ENCODE data around the gene COCH.
"Not testable (repeated sequence)": the region's sequence is repeated elsewhere in the genome, so short reads cannot be mapped to it uniquely, and the experiment has no call there.

The COCH gene

DNA sequence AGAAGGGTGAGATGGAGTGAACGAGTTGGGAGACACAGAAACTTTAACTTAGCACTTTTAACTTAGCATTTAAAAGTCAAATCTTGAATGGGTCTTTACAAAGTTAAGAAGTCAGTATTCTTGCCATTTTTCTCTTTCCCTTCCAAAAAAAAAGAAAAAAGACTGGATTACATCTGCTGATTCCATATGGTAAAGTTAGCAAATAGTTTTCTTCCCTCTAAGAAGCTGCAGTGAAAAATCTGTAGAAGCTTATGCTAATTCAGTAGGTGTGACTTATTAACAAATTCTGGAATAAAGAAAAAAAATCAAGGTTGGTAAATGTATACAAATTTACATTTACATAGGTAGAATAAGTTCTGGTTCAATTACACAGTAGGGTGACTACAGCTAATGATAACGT, 50.9 kb downstream of the COCH start:
- Histone ChIP-seq H3K27ac (ENCODE audit: low read length, poor library complexity, severe bottlenecking) (no peak overlapping the region), H3K4ac (ENCODE audit: low read depth in 1 of 2, low read length in 2 of 2) (no peak overlapping the region), H3K4me1 (ENCODE audit: control insufficient read depth, insufficient read depth, low read depth, low read length) (no peaks in the 10 kb centered on the region), H2AFZ (ENCODE audit: low read depth, low read length) (no peak overlapping the region), H2AK5ac (ENCODE audit: low read length, severe bottlenecking) (no peak overlapping the region), H3K4me3 (ENCODE audit: insufficient read depth in 1 of 2, low read depth in 1 of 2, low read length in 2 of 2) (no peak overlapping the region), H2BK15ac (ENCODE audit: low read depth, poor library complexity, severe bottlenecking) (no peak overlapping the region), H3K23ac (ENCODE audit: low read length in 2 of 2) (no peak overlapping the region), H3K27me3 (ENCODE audit: control insufficient read depth in 1 of 2, insufficient read depth in 1 of 2, low read length in 2 of 2) (no peaks in the 10 kb centered on the region), H3K14ac (ENCODE audit: low read length in 2 of 2) (no peak overlapping the region), H2BK120ac (ENCODE audit: low read depth, low read length) (no peak overlapping the region), H2BK5ac (ENCODE audit: low read depth, low read length, poor library complexity, severe bottlenecking) (no peak overlapping the region), H4K8ac (ENCODE audit: low read length) (no peak overlapping the region), H2BK12ac (ENCODE audit: low read length in 2 of 2) (no peak overlapping the region), H3K18ac (ENCODE audit: low read depth in 1 of 2, low read length in 2 of 2) (no peak overlapping the region), H3K79me1 (replicated peaks; ENCODE audit: low read length, poor library complexity, severe bottlenecking) (peaks cover 6% of the 10 kb centered on the region), H3K4me2 (ENCODE audit: low read length, poor library complexity, severe bottlenecking) (no peak overlapping the region), H3K9ac (ENCODE audit: low read length) (no peak overlapping the region), H3K36me3 (ENCODE audit: control insufficient read depth in 1 of 2, insufficient read depth in 2 of 2, low read depth in 1 of 2, low read length in 2 of 2) (peaks cover 10 to 43% of the 10 kb centered on the region in 2 experiments), H4K91ac (ENCODE audit: low read length) (no peak overlapping the region), H3K9me3 (ENCODE audit: control insufficient read depth, low read length) (no peaks in the 10 kb centered on the region)
- DNase-seq: no peak
- WGBS: no CpG with 5 or more reads among the region's 2 CpGs

DNA sequence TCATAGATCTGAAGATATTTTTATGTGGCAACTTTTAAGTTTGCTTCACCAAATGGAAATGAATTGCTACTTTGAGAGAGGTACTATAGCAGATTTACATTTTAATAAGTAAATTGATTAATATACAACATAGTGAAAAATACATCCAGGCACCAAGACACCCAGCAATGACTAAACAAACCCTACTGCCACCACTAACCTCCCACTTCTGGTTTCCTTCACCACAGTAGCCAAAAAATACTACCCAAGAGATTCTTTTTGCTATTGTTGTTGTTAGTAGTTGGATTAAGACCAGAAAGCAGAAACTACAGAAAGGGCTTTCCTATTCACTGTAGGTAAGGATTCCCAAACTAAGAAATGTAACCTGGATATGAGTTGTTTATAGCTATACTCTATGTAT, 54.1 kb downstream of the COCH start:
- no peak overlapping the region for H4K8ac ChIP-seq (ENCODE audit: low read length)
- no peaks in the 10 kb centered on the region for H3K27me3 ChIP-seq (ENCODE audit: control insufficient read depth in 1 of 2, insufficient read depth in 1 of 2, low read length in 2 of 2)
- no peak overlapping the region for H2BK5ac ChIP-seq (ENCODE audit: low read depth, low read length, poor library complexity, severe bottlenecking)
- no peak overlapping the region for H2BK120ac ChIP-seq (ENCODE audit: low read depth, low read length)
- no peak for DNase-seq
- no peak overlapping the region for H3K9ac ChIP-seq (ENCODE audit: low read length)
- no peak overlapping the region for H3K14ac ChIP-seq (ENCODE audit: low read length in 2 of 2)
- no peak overlapping the region for H2AK5ac ChIP-seq (ENCODE audit: low read length, severe bottlenecking)
- H3K18ac ChIP-seq (ENCODE audit: low read depth in 1 of 2, low read length in 2 of 2): no peak overlapping the region
- H3K4me1 ChIP-seq (ENCODE audit: control insufficient read depth, insufficient read depth, low read depth, low read length): no peaks in the 10 kb centered on the region
- no peak overlapping the region for H2BK15ac ChIP-seq (ENCODE audit: low read depth, poor library complexity, severe bottlenecking)
- H3K27ac ChIP-seq (ENCODE audit: low read length, poor library complexity, severe bottlenecking): no peak overlapping the region
- H3K23ac ChIP-seq (ENCODE audit: low read length in 2 of 2): no peak overlapping the region
- no peak overlapping the region for H3K4me3 ChIP-seq (ENCODE audit: insufficient read depth in 1 of 2, low read depth in 1 of 2, low read length in 2 of 2)
- H3K36me3 ChIP-seq (ENCODE audit: control insufficient read depth in 1 of 2, insufficient read depth in 2 of 2, low read depth in 1 of 2, low read length in 2 of 2): peaks cover 8 to 30% of the 10 kb centered on the region in 2 experiments
- no peak overlapping the region for H3K4me2 ChIP-seq (ENCODE audit: low read length, poor library complexity, severe bottlenecking)
- H3K79me1 ChIP-seq (replicated peaks; ENCODE audit: low read length, poor library complexity, severe bottlenecking): peaks cover 3% of the 10 kb centered on the region
- no peak overlapping the region for H2BK12ac ChIP-seq (ENCODE audit: low read length in 2 of 2)
- no peak overlapping the region for H3K4ac ChIP-seq (ENCODE audit: low read depth in 1 of 2, low read length in 2 of 2)
- H4K91ac ChIP-seq (ENCODE audit: low read length): no peak overlapping the region
- H2AFZ ChIP-seq (ENCODE audit: low read depth, low read length): no peak overlapping the region
- H3K9me3 ChIP-seq (ENCODE audit: control insufficient read depth, low read length): no peaks in the 10 kb centered on the region

DNA sequence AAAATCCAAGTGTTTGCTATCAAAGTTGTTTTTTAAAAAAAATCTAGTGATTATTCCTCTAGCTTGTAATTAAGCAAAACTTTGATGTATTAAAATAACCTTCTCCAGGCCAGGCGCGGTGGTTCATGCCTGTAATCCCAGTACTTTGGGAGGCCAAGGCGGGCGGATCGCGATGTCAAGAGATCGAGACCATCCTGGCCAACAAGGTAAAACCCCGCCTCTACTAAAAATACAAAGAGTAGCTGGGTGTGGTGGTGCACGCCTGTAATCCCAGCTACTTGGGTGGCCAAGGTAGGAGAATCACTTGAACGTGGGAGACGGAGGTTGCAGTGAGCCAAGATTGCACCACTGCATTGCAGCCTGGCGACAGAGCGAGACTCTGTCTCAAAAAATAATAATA, 59.6 kb downstream of the COCH start:
- H3K4ac ChIP-seq (ENCODE audit: low read depth in 1 of 2, low read length in 2 of 2); H3K23ac ChIP-seq (ENCODE audit: low read length in 2 of 2); H3K4me2 ChIP-seq (ENCODE audit: low read length, poor library complexity, severe bottlenecking); H4K91ac ChIP-seq (ENCODE audit: low read length); DNase-seq; H3K27me3 ChIP-seq (ENCODE audit: control insufficient read depth in 1 of 2, insufficient read depth in 1 of 2, low read length in 2 of 2); H3K9me3 ChIP-seq (ENCODE audit: control insufficient read depth, low read length); H2BK12ac ChIP-seq (ENCODE audit: low read length in 2 of 2); H3K4me1 ChIP-seq (ENCODE audit: control insufficient read depth, insufficient read depth, low read depth, low read length); H3K4me3 ChIP-seq (ENCODE audit: insufficient read depth in 1 of 2, low read depth in 1 of 2, low read length in 2 of 2); H3K18ac ChIP-seq (ENCODE audit: low read depth in 1 of 2, low read length in 2 of 2); H2BK15ac ChIP-seq (ENCODE audit: low read depth, poor library complexity, severe bottlenecking); H3K9ac ChIP-seq (ENCODE audit: low read length); H3K79me1 ChIP-seq (replicated peaks; ENCODE audit: low read length, poor library complexity, severe bottlenecking); H2AK5ac ChIP-seq (ENCODE audit: low read length, severe bottlenecking); H2AFZ ChIP-seq (ENCODE audit: low read depth, low read length); H3K27ac ChIP-seq (ENCODE audit: low read length, poor library complexity, severe bottlenecking); H2BK120ac ChIP-seq (ENCODE audit: low read depth, low read length); H2BK5ac ChIP-seq (ENCODE audit: low read depth, low read length, poor library complexity, severe bottlenecking); H4K8ac ChIP-seq (ENCODE audit: low read length); H3K14ac ChIP-seq (ENCODE audit: low read length in 2 of 2): not testable (repeated sequence)
- peaks cover 7 to 60% of the 10 kb centered on the region in 2 experiments for H3K36me3 ChIP-seq (ENCODE audit: control insufficient read depth in 1 of 2, insufficient read depth in 2 of 2, low read depth in 1 of 2, low read length in 2 of 2)
- WGBS: 99% methylated on average over 11 of the region's 13 CpGs

DNA sequence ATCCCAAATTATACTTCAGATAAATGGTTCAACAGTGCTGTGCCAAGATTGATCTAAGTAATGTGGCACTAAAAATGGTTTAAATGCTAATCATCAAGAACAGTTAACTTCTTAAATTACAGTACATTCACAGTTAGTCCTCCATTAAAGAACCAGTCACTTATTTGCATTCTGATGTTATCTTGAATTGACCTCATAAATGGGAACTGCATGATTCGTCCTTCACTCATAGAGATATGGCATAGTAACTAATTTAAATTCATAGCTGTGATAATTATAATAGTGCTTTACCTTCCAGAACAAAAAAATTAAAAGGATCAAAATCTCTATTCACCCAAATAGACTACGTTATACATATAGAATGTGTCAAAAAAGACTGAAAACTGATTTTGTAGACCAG, 61.1 kb downstream of the COCH start:
- no peaks in the 10 kb centered on the region for H3K9me3 ChIP-seq (ENCODE audit: control insufficient read depth, low read length)
- no peak overlapping the region for H2BK5ac ChIP-seq (ENCODE audit: low read depth, low read length, poor library complexity, severe bottlenecking)
- WGBS: 100% methylated on average over 1 of the region's 2 CpGs
- no peak overlapping the region for H3K14ac ChIP-seq (ENCODE audit: low read length in 2 of 2)
- H2BK120ac ChIP-seq (ENCODE audit: low read depth, low read length): no peak overlapping the region
- no peak overlapping the region for H4K8ac ChIP-seq (ENCODE audit: low read length)
- no peaks in the 10 kb centered on the region for H3K4me1 ChIP-seq (ENCODE audit: control insufficient read depth, insufficient read depth, low read depth, low read length)
- H2AK5ac ChIP-seq (ENCODE audit: low read length, severe bottlenecking): no peak overlapping the region
- no peak overlapping the region for H2AFZ ChIP-seq (ENCODE audit: low read depth, low read length)
- H3K4me2 ChIP-seq (ENCODE audit: low read length, poor library complexity, severe bottlenecking): no peak overlapping the region
- no peak overlapping the region for H3K18ac ChIP-seq (ENCODE audit: low read depth in 1 of 2, low read length in 2 of 2)
- H2BK12ac ChIP-seq (ENCODE audit: low read length in 2 of 2): no peak overlapping the region
- H3K27me3 ChIP-seq (ENCODE audit: control insufficient read depth in 1 of 2, insufficient read depth in 1 of 2, low read length in 2 of 2): no peaks in the 10 kb centered on the region
- H4K91ac ChIP-seq (ENCODE audit: low read length): no peak overlapping the region
- peaks cover 7 to 70% of the 10 kb centered on the region in 2 experiments for H3K36me3 ChIP-seq (ENCODE audit: control insufficient read depth in 1 of 2, insufficient read depth in 2 of 2, low read depth in 1 of 2, low read length in 2 of 2)
- H3K23ac ChIP-seq (ENCODE audit: low read length in 2 of 2): no peak overlapping the region
- H3K27ac ChIP-seq (ENCODE audit: low read length, poor library complexity, severe bottlenecking): no peak overlapping the region
- H3K4ac ChIP-seq (ENCODE audit: low read depth in 1 of 2, low read length in 2 of 2): no peak overlapping the region
- no peak for DNase-seq
- H3K79me1 ChIP-seq (replicated peaks; ENCODE audit: low read length, poor library complexity, severe bottlenecking): peaks cover 5% of the 10 kb centered on the region
- H3K4me3 ChIP-seq (ENCODE audit: insufficient read depth in 1 of 2, low read depth in 1 of 2, low read length in 2 of 2): no peak overlapping the region
- no peak overlapping the region for H2BK15ac ChIP-seq (ENCODE audit: low read depth, poor library complexity, severe bottlenecking)
- no peak overlapping the region for H3K9ac ChIP-seq (ENCODE audit: low read length)

Data from mesenchymal stem cell (in vitro differentiated cells and primary cell).